ENCODE measurements around the gene MAP3K2. TPM values are rescaled to one million over a fixed set of nuclear protein-coding genes. Genes with fewer than 3 reads are reported as not detected.

MAP3K2 gene, protein sequence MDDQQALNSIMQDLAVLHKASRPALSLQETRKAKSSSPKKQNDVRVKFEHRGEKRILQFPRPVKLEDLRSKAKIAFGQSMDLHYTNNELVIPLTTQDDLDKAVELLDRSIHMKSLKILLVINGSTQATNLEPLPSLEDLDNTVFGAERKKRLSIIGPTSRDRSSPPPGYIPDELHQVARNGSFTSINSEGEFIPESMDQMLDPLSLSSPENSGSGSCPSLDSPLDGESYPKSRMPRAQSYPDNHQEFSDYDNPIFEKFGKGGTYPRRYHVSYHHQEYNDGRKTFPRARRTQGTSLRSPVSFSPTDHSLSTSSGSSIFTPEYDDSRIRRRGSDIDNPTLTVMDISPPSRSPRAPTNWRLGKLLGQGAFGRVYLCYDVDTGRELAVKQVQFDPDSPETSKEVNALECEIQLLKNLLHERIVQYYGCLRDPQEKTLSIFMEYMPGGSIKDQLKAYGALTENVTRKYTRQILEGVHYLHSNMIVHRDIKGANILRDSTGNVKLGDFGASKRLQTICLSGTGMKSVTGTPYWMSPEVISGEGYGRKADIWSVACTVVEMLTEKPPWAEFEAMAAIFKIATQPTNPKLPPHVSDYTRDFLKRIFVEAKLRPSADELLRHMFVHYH
- 33.9 and 34.5 TPM in 2 replicates for total RNA-seq
- long read RNA-seq, partial matches to known transcripts, result 6 of 10 reads
- long read RNA-seq, other reads (novel, unspliced or antisense), result 4 of 10 reads

DNA sequence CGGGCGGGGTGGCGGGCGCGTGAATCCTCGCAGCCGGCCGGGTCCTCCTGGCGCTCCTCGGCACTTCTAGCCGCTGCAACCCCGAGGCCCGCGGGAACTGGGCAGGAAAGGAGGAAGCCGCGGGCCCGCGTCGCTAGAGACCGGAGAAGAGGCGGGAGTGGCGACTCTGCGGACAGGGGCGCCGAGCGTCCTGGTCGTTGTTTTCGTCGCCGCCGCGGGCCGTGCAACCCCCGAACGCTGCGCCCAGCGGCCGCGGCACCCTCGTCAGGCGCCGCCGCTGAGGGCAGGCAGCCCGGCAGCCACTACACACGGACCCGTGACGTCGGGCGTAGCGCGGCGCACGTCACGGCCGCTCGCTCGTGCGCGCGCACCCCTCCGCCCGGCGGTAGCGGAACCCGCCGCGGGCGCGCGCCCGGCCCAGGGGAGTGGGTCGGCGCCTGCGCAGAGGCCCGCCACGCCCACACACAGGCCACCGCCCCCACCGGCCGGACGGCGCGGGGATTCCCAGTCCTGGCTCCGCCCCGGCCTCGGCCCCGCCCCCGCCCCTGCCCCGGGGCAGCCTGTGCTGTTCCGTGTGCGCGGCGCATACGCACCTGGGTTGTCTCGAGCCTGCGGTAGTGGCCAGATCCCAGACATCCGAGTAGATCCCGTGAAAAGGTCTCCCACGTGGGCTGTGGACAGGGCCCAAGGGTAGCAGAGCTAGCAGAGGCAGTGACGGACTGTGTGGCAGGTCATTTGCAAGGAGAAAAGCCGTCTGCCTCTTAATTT, at the start of gene MAP3K2:
Gene MAP3K2, minus strand, starts transcription at position 321 of the 768 bp plus-strand sequence. CDS start 44,846 bp downstream, outside the sequence.
- no peaks in the 10 kb centered on the region for H3K9me3 Mint-ChIP-seq (ENCODE audit: low read depth)
- no peak for TF ChIP-seq CTCF (IDR thresholded peaks at IDR 0.05; ENCODE audit: unreplicated experiment)
- H3K4me3 Mint-ChIP-seq (ENCODE audit: low read depth), result peak within 1 kb of the TSS; percentile 78
- H3K27me3 Mint-ChIP-seq, result no peaks in the 10 kb centered on the region
- H3K4me1 Mint-ChIP-seq (ENCODE audit: low read depth), result peaks cover 27% of the 10 kb centered on the region
- peak within 1 kb of the TSS; percentile 95 for H3K27ac Mint-ChIP-seq
- peak; percentile 95 for DNase-seq (ENCODE audit: low spot score, unreplicated experiment)
- H3K36me3 Mint-ChIP-seq (ENCODE audit: insufficient read depth), result no peaks in the 10 kb centered on the region

- no peaks in the 10 kb centered on the region for H3K27me3 Mint-ChIP-seq
- H3K9me3 Mint-ChIP-seq (ENCODE audit: low read depth), result peaks cover 11% of the 10 kb centered on the region
- H3K4me3 Mint-ChIP-seq (ENCODE audit: low read depth), result no peak overlapping the region
- H3K36me3 Mint-ChIP-seq (ENCODE audit: insufficient read depth), result peaks cover 6% of the 10 kb centered on the region
- H3K27ac Mint-ChIP-seq, result no peak overlapping the region
- peaks cover 10% of the 10 kb centered on the region for H3K4me1 Mint-ChIP-seq (ENCODE audit: low read depth)
- no peak for DNase-seq (ENCODE audit: low spot score, unreplicated experiment)
- no peak for TF ChIP-seq CTCF (IDR thresholded peaks at IDR 0.05; ENCODE audit: unreplicated experiment)
Observed at GRCh38 chr2:127437056-127437455, 49.3 kb upstream of the MAP3K2 start.

- H3K4me3 Mint-ChIP-seq (ENCODE audit: low read depth), result no peak overlapping the region
- DNase-seq (ENCODE audit: low spot score, unreplicated experiment), result no peak
- H3K4me1 Mint-ChIP-seq (ENCODE audit: low read depth), result peaks cover 10% of the 10 kb centered on the region
- H3K27me3 Mint-ChIP-seq, result no peaks in the 10 kb centered on the region
- no peak overlapping the region for H3K27ac Mint-ChIP-seq
- TF ChIP-seq CTCF (IDR thresholded peaks at IDR 0.05; ENCODE audit: unreplicated experiment), result no peak
- H3K36me3 Mint-ChIP-seq (ENCODE audit: insufficient read depth), result peaks cover 2% of the 10 kb centered on the region
- H3K9me3 Mint-ChIP-seq (ENCODE audit: low read depth), result no peaks in the 10 kb centered on the region
Observed at GRCh38 chr2:127434515-127434914, 46.7 kb upstream of the MAP3K2 start.

DNA sequence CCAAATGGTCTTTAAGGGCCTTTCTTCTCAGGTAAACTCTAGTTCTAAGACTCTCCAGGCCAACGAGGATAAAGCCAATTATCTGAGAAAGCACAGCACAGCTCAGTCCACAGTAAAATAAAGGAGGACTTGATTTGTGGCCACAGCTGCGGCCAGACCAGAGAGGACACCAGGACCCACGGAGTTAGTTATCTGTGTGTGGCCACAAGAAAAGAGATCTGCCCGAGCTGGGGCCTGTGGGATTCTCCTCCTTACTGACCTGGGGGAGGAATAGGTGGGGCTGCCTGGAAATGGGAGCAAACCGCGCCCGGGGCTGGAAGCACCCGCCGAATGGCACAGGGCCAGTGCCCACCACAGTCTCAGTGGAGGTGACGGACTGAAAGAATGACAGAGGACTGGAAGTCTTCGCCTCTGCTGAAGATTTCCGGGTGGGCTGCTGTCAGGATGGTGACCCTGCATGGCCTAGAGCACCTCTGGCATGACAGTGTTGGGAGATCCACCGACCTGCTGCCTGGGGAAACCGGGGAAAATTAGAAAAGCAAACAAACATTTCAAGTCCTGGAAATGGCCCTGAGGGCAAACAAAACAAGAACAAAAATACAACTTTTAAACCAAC, 43.7 kb upstream of the MAP3K2 start:
- no peaks in the 10 kb centered on the region for H3K36me3 Mint-ChIP-seq (ENCODE audit: insufficient read depth)
- no peaks in the 10 kb centered on the region for H3K9me3 Mint-ChIP-seq (ENCODE audit: low read depth)
- no peak overlapping the region for H3K4me3 Mint-ChIP-seq (ENCODE audit: low read depth)
- H3K27ac Mint-ChIP-seq, result peak overlapping the region; percentile 1
- peaks cover 2% of the 10 kb centered on the region for H3K4me1 Mint-ChIP-seq (ENCODE audit: low read depth)
- no peak for DNase-seq (ENCODE audit: low spot score, unreplicated experiment)
- H3K27me3 Mint-ChIP-seq, result no peaks in the 10 kb centered on the region
- TF ChIP-seq CTCF (IDR thresholded peaks at IDR 0.05; ENCODE audit: unreplicated experiment), result no peak
